ENCODE data around the gene MCTP1. TPM values are rescaled to one million over a fixed set of nuclear protein-coding genes. Genes with fewer than 3 reads are reported as not detected.

Gene MCTP1
- total RNA-seq, 1 experiment from 2014 or later = 7.5 TPM

GRCh38 chr5:95194856-95195255 lies 90.0 kb downstream of the MCTP1 start:
- no peak overlapping the region for H3K27ac ChIP-seq (ENCODE audit: low read length)
- intact Hi-C loops (cut with micrococcal nuclease) = no loop called here
- ChIA-PET CTCF (no interaction called here), POLR2A (ENCODE audit: unreplicated experiment) (no interaction called here)
- DNase-seq = no peak
- TF ChIP-seq, protein P1, sequence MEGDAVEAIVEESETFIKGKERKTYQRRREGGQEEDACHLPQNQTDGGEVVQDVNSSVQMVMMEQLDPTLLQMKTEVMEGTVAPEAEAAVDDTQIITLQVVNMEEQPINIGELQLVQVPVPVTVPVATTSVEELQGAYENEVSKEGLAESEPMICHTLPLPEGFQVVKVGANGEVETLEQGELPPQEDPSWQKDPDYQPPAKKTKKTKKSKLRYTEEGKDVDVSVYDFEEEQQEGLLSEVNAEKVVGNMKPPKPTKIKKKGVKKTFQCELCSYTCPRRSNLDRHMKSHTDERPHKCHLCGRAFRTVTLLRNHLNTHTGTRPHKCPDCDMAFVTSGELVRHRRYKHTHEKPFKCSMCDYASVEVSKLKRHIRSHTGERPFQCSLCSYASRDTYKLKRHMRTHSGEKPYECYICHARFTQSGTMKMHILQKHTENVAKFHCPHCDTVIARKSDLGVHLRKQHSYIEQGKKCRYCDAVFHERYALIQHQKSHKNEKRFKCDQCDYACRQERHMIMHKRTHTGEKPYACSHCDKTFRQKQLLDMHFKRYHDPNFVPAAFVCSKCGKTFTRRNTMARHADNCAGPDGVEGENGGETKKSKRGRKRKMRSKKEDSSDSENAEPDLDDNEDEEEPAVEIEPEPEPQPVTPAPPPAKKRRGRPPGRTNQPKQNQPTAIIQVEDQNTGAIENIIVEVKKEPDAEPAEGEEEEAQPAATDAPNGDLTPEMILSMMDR (conservative IDR thresholded peaks at IDR 0.05; ENCODE audit: low read depth, low read length) = no peak
- TF ChIP-seq EZH2 (IDR thresholded peaks at IDR 0.05; ENCODE audit: low read length, unreplicated experiment) = no peak
- no peak for TF ChIP-seq EZH2phosphoT487 (IDR thresholded peaks at IDR 0.05; ENCODE audit: borderline replicate concordance, low read length)
- H3K4me3 ChIP-seq (ENCODE audit: low read length) = no peak overlapping the region
- H3K36me3 ChIP-seq (ENCODE audit: low read depth, low read length) = no peaks in the 10 kb centered on the region
- no peak overlapping the region for H2AFZ ChIP-seq (ENCODE audit: low read length)
- ATAC-seq = no peak
- no peaks in the 10 kb centered on the region for H3K9me2 ChIP-seq (replicated peaks; ENCODE audit: low read length)
- H3F3A ChIP-seq (ENCODE audit: low read length, unreplicated experiment) = no peaks in the 10 kb centered on the region
- H3K4me1 ChIP-seq (ENCODE audit: insufficient read depth, low read length) = no peaks in the 10 kb centered on the region
- no peak overlapping the region for H3K9ac ChIP-seq (ENCODE audit: low read length)
- no peaks in the 10 kb centered on the region for H3K27me3 ChIP-seq (ENCODE audit: low read length)
- H3K79me2 ChIP-seq (ENCODE audit: low read length) = no peaks in the 10 kb centered on the region
- BruUV-seq (replicated peaks) = no TSS peak
- H4K20me1 ChIP-seq (ENCODE audit: low read length) = no peaks in the 10 kb centered on the region
- H3K4me2 ChIP-seq (ENCODE audit: low read length) = no peak overlapping the region
- no peaks in the 10 kb centered on the region for H3K9me3 ChIP-seq (ENCODE audit: low read length)

GRCh38 chr5:95191330-95191729 lies 93.6 kb downstream of the MCTP1 start:
- H4K20me1 ChIP-seq (ENCODE audit: low read length) = no peaks in the 10 kb centered on the region

DNA sequence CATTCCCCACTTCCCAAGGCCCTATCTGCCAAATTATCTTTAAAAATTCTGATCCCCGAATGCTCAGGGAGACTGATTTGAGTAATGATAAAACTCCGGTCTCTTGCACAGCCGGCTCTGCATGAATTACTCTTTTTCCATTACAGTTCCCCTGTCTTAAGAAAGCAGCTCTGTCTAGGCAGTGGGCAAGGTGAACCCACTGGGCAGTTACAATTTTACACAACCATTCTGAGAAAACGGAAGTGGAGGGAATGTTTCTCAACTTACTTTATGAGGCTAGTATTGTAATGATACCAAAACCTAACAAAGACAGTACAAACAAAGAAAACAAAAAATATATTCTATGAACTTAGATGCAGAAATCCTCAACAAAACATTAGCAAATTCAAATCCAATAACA lies 100.0 kb downstream of the MCTP1 start:
- Histone ChIP-seq H3K36me3 (ENCODE audit: low read depth, low read length) (no peaks in the 10 kb centered on the region), H3K4me2 (ENCODE audit: low read length) (no peak overlapping the region), H3K9me3 (ENCODE audit: low read length) (no peaks in the 10 kb centered on the region), H3K9me2 (replicated peaks; ENCODE audit: low read length) (no peaks in the 10 kb centered on the region), H3K4me3 (ENCODE audit: low read length) (no peak overlapping the region), H2AFZ (ENCODE audit: low read length) (no peak overlapping the region), H3F3A (ENCODE audit: low read length, unreplicated experiment) (no peaks in the 10 kb centered on the region), H3K9ac (ENCODE audit: low read length) (no peak overlapping the region), H3K4me1 (ENCODE audit: insufficient read depth, low read length) (no peaks in the 10 kb centered on the region), H4K20me1 (ENCODE audit: low read length) (no peaks in the 10 kb centered on the region), H3K79me2 (ENCODE audit: low read length) (no peaks in the 10 kb centered on the region), H3K27me3 (ENCODE audit: low read length) (no peaks in the 10 kb centered on the region), H3K27ac (ENCODE audit: low read length) (no peak overlapping the region)
- ChIA-PET POLR2A (ENCODE audit: unreplicated experiment) (no interaction called here), CTCF (no interaction called here)
- BruUV-seq (replicated peaks) = no TSS peak
- no peak for DNase-seq
- ATAC-seq = no peak
- intact Hi-C loops (cut with micrococcal nuclease) = no loop called here
- no peak for TF ChIP-seq EZH2 (IDR thresholded peaks at IDR 0.05; ENCODE audit: low read length, unreplicated experiment)
- no peak for TF ChIP-seq EZH2phosphoT487 (IDR thresholded peaks at IDR 0.05; ENCODE audit: borderline replicate concordance, low read length)
- TF ChIP-seq, protein P1 (conservative IDR thresholded peaks at IDR 0.05; ENCODE audit: low read depth, low read length) = no peak

More at GRCh38 chr5:95191330-95191729, 93.6 kb downstream of the MCTP1 start:
- intact Hi-C loops (cut with micrococcal nuclease) = no loop called here
- Histone ChIP-seq H3K9ac (ENCODE audit: low read length) (no peak overlapping the region), H3K27me3 (ENCODE audit: low read length) (no peaks in the 10 kb centered on the region), H3K36me3 (ENCODE audit: low read depth, low read length) (no peaks in the 10 kb centered on the region), H3K27ac (ENCODE audit: low read length) (no peak overlapping the region), H3K4me2 (ENCODE audit: low read length) (no peak overlapping the region), H2AFZ (ENCODE audit: low read length) (no peak overlapping the region), H3K79me2 (ENCODE audit: low read length) (no peaks in the 10 kb centered on the region), H3F3A (ENCODE audit: low read length, unreplicated experiment) (no peaks in the 10 kb centered on the region), H3K9me3 (ENCODE audit: low read length) (no peaks in the 10 kb centered on the region), H3K9me2 (replicated peaks; ENCODE audit: low read length) (no peaks in the 10 kb centered on the region), H3K4me3 (ENCODE audit: low read length) (no peak overlapping the region), H3K4me1 (ENCODE audit: insufficient read depth, low read length) (no peaks in the 10 kb centered on the region)
- ChIA-PET CTCF (no interaction called here), POLR2A (ENCODE audit: unreplicated experiment) (no interaction called here)
- ATAC-seq (no peak), DNase-seq (no peak)
- TF ChIP-seq EZH2phosphoT487 (IDR thresholded peaks at IDR 0.05; ENCODE audit: borderline replicate concordance, low read length) (no peak), EZH2 (IDR thresholded peaks at IDR 0.05; ENCODE audit: low read length, unreplicated experiment) (no peak)
- TF ChIP-seq, protein P1 (conservative IDR thresholded peaks at IDR 0.05; ENCODE audit: low read depth, low read length) = no peak
- no TSS peak for BruUV-seq (replicated peaks)
